Femur (tissue), 1 donor: Measurements from ENCODE around the gene C2orf76.
"Not testable (repeated sequence)": the region's sequence is repeated elsewhere in the genome, so short reads cannot be mapped to it uniquely, and the experiment has no call there.

Experiments
- DNase-seq: peaks from one replicate; pipeline ENCODE4 v3.0.0-alpha.2; 2017

The C2orf76 gene

GRCh38 chr2:119293254-119293653 lies 73.4 kb downstream of the C2orf76 start:
- DNase-seq: no peak

DNA sequence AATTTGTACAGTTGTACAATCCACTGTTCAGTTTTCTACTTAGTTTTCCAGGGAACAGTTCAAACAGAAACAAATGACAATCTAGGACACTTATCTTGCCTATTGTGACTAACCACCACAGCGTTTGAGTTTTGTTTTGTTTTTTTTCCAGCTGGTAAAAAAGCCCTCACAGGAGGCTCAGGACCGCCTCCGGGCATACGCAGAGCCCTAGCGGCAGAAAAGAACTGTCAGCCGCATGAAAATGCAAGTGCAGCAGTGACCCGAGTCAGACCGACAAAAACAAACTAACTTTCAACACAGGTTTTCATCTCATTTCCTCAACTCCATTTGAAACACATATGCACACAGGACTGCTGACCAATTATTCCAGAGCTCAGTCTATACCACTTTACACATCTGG lies 74.4 kb downstream of the C2orf76 start:
- DNase-seq: no peak

DNA sequence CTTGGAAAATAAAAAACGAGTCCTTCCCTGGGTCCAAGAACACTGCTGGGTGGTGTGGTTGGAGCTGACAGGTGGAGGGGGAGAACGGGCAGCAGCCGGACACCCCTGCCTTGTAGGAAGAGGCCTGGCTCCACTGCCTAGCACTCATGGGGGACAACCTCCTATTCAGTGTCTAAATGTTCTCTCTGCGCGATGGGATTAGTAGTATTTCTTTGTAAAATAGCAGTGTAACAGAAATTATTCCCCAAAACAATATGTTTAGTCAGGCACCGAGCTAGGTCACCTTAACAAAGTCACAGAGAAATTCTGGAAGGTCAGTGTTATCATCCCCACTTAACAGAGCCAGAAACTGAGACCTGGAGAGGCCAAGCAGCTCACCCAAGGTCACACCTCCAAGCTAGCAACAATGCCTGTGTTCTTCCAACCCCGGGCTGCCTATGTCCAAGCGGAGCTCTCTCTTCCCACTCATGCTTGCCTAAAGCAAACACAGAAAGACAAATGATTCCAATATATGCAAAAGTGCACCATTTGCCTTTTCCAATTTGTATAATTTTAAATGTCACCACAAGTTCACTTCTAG lies 75.0 kb downstream of the C2orf76 start:
- DNase-seq: no peak

DNA sequence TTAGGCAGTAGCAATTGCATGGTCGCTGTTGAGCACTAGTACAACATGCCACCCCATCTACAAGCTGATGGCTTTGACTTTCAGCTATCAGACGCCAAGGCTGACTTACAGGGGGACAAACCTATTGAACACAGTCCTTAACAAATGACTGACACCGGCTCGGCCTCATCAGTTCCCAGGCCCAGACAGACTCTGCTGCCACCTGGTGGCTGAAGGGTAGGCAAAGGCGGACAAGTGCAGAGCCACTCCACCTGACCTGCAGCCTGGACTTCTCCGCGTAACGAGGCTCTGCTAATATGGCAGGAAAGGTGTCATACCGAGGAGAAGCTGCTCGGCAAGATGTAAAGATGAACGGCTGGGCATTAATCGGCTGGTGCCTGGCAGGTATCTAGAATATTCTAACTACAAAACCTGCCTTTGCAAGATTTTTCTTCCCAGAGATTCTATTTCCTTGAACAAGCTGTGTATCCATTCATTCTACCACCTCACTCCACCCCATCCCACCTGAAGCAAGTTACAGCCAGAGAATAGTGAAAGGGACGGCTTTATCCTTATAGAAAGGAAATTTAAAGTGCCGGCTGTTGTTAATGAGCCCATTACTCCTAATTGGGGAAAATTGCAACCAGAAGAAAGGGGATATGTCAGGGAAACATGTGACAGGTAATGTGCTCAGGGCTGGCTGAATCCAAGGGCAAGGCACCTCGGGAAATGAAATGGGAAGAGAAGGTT lies 75.6 kb downstream of the C2orf76 start:
- DNase-seq: peak; percentile 78

- DNase-seq: no peak
These were observed 77.0 kb downstream of the C2orf76 start for GRCh38 chr2:119289642-119290041.

- DNase-seq: no peak
These were observed 77.5 kb downstream of the C2orf76 start for GRCh38 chr2:119289093-119289492.

DNA sequence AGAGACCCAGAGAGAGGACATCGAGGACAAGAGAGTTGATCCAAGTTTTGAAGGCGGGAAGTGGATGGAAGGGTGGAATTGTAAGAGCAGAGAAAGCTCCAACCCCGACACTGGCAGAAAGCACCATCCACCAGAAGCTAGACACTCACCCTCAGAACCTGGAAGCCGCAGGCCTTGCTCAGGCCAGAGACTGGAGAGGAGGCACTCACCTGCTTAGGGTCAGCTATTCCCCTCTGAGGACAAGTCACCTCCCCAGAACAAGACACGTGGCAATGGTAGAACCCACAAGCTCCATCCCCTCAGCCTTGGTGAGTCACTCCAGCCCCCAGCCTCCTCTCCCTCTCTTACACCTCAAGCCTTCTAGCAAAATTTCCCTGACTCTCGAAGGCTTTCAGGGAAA lies 78.1 kb downstream of the C2orf76 start:
- no peak for DNase-seq

GRCh38 chr2:119286661-119287060 lies 80.0 kb downstream of the C2orf76 start:
- no peak for DNase-seq

GRCh38 chr2:119283873-119284331 lies 82.7 kb downstream of the C2orf76 start:
- peak; percentile 46 for DNase-seq

- DNase-seq: peak; percentile 45
These were observed 83.6 kb downstream of the C2orf76 start for GRCh38 chr2:119282996-119283511.

GRCh38 chr2:119282146-119282995 lies 84.3 kb downstream of the C2orf76 start:
- no peak for DNase-seq

DNA sequence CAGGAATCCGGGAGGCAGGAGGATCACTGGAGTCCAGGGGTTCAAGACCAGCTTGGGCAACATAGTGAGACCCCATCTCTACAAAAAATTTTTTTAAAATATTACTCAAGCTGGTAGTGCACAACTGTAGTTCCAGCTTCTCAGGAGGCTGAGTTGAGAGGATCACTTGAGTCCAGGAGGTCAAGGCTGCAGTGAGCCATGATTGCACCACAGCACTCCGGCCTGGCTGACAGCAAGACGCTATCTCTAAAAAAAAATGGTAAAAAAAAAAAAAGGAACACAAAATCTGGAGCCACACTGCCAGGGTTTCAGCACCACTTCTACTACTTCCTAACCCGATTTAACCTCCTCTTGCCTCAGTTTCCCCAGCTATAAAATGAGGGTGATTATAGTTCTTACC lies 86.0 kb downstream of the C2orf76 start:
- no peak for DNase-seq

DNA sequence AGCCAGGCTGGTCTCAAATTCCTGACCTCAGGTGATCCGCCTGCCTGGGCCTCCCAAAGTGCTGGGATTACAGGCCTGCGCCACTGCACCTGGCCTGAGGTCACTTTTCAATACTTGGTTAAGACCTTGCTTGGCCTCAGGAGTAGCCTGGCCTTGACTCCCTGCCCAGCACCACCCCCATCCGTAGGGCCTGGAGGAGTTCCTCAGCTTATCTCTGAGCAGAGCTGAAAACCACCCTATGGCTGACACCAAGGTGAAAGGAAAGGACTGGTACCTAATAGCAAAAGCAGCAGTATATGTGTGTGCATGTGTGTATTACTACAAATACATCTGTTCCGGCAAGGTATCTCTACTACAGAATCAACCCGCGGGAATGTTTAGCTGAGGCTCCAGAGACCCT lies 87.0 kb downstream of the C2orf76 start:
- no peak for DNase-seq

DNA sequence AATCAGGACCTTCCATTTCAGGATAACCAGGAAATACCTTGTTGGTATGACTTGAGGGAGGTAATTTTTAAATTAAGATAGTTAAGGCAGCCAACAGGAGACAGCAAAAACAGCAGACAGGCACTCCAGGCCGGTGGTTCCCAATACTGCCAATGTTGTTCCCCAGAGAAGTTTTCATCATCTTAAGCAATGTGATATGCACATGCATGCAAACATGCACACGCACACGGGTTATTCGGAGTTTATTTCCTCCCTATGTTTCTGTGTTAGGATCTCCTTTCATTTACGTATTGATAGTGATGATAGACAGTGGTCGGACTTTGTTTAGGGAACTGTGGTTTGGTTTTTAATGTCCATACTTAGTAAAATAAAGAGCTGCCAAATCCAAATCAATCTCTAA lies 87.7 kb downstream of the C2orf76 start:
- no peak for DNase-seq

DNA sequence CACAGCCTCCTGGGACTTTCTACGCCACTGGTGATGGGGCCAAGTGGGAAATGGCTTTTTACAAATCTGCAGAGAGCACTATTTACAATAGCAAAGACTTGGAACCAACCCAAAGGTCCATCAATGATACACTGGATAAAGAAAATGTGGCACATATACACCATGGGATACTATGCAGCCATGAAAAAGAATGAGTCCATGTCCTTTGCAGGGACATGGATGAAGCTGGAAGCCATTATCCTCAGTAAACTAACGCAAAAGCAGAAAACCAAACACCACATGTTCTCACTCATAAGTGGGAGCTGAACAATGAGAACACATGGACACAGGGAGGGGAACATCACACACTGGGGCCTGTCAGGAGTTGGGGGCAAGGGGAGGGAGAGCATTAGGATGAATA lies 88.2 kb downstream of the C2orf76 start:
- DNase-seq: not testable (repeated sequence)

- no peak for DNase-seq
These were observed 89.8 kb downstream of the C2orf76 start for GRCh38 chr2:119276864-119277263.

- DNase-seq: no peak
These were observed 99.0 kb downstream of the C2orf76 start for GRCh38 chr2:119267604-119268003.

DNA sequence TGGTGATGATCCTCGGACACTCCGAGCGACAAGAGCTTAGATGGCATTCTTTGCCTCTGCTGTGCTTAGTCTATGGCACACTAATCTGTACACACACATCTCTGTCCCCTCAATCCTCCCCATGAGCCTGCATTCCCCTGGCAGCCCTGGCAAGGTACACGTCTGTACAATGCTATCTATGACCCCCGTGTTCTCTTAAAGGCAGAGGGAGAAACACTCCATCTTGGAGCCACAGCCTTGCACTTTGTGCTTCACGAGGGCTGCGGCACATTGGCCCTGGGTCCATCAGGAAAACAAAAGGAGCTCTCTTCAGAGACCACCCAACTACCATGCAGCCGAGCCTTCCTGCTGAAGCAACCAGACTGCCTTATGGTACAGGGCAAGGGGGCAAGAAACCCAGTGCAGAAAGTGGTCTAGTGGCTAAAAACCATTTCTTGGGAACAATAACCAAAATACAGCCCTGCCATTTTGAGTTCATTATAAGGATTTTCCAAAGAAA lies 100.5 kb downstream of the C2orf76 start:
- no peak for DNase-seq

- no peak for DNase-seq
These were observed 101.0 kb downstream of the C2orf76 start for GRCh38 chr2:119265693-119266066.

- no peak for DNase-seq
These were observed 101.6 kb downstream of the C2orf76 start for GRCh38 chr2:119264781-119265692.

DNA sequence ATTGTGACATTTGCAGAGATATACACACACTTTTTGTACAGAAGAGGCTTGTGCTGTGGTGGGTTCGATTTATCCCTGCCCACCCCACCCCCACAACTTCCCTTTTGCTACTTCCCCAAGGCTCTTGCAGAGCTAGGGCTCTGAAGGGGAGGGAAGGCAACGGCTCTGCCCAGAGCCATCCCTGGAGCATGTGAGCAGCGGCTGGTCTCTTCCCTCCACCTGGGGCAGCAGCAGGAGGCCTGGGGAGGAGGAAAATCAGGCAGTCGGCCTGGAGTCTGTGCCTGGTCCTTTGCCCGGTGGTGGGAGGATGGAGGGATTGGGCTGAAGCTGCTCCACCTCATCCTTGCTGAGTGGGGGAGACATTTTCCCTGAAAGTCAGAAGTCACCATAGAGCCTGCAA lies 103.0 kb downstream of the C2orf76 start:
- no peak for DNase-seq

GRCh38 chr2:119263025-119263424 lies 103.6 kb downstream of the C2orf76 start:
- DNase-seq: no peak
